Measurements from ENCODE around the gene SEL1L3.
A peak's percentile ranks its signal among the peaks of the same experiment; 100 is the strongest.

The SEL1L3 gene

GRCh38 chr4:25727711-25728493, 134.9 kb downstream of the SEL1L3 start:
- DNase-seq: no peak

GRCh38 chr4:25725870-25726269, 136.9 kb downstream of the SEL1L3 start:
- no peak for DNase-seq

GRCh38 chr4:25723409-25723808, 139.4 kb downstream of the SEL1L3 start:
- no peak for DNase-seq

GRCh38 chr4:25722964-25723363, 139.8 kb downstream of the SEL1L3 start:
- no peak for DNase-seq

- no peak for DNase-seq
These were observed 149.0 kb downstream of the SEL1L3 start for GRCh38 chr4:25713812-25714211.

- DNase-seq: no peak
These were observed 150.2 kb downstream of the SEL1L3 start for GRCh38 chr4:25712611-25713010.

- DNase-seq: no peak
These were observed 152.2 kb downstream of the SEL1L3 start for GRCh38 chr4:25710637-25711036.

- no peak for DNase-seq
These were observed 158.3 kb downstream of the SEL1L3 start for GRCh38 chr4:25704516-25704915.

GRCh38 chr4:25703731-25704388, 158.9 kb downstream of the SEL1L3 start:
- no peak for DNase-seq

GRCh38 chr4:25702848-25703247, 159.9 kb downstream of the SEL1L3 start:
- DNase-seq: peak; percentile 35

GRCh38 chr4:25700661-25701060, 162.1 kb downstream of the SEL1L3 start:
- no peak for DNase-seq

- DNase-seq: no peak
These were observed 165.3 kb downstream of the SEL1L3 start for GRCh38 chr4:25697516-25697915.
